Measurements from ENCODE around the gene PACSIN1.

DNA sequence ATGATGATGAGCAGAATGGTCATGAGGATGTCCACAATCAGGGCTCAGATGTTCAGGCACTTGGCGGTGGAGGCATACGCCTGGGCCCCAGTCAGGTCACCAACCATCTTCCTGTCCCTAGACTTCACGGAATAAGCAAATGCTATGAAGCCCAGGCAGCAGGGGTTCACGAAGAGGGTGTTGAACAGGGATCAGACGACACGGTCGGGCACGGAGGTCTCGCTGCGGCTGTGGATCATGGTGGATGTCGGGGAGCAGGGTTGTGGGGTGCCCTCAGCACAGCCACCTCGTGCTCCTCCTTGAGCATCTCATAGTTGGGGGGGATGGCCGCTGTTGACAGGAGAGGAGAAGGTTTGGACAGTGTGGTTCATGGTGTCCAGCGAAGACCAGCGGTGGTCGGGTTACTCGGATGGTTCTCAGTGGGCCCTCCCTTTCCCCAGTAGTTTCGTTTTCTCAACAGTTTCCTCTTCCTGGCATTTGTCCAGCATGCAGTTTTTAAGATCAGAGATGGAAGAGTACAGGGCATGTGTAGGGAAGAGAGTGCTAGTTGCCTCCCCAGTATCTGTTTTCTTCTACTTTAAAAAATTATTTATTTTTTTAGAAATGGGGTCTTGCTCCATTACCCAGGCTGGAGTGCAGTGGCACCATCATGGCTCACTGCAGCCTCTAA is 110.5 kb downstream of the PACSIN1 start:
- TF ChIP-seq, protein P1, sequence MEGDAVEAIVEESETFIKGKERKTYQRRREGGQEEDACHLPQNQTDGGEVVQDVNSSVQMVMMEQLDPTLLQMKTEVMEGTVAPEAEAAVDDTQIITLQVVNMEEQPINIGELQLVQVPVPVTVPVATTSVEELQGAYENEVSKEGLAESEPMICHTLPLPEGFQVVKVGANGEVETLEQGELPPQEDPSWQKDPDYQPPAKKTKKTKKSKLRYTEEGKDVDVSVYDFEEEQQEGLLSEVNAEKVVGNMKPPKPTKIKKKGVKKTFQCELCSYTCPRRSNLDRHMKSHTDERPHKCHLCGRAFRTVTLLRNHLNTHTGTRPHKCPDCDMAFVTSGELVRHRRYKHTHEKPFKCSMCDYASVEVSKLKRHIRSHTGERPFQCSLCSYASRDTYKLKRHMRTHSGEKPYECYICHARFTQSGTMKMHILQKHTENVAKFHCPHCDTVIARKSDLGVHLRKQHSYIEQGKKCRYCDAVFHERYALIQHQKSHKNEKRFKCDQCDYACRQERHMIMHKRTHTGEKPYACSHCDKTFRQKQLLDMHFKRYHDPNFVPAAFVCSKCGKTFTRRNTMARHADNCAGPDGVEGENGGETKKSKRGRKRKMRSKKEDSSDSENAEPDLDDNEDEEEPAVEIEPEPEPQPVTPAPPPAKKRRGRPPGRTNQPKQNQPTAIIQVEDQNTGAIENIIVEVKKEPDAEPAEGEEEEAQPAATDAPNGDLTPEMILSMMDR (IDR thresholded peaks at IDR 0.05; ENCODE audit: insufficient read depth, low read length, poor library complexity, severe bottlenecking) = no peak
- TF ChIP-seq EZH2phosphoT487 (conservative IDR thresholded peaks at IDR 0.05; ENCODE audit: low read length) = no peak

Measured in SU-DHL-6 (cell line).